Right lung (tissue), 10 donors: ENCODE data around the gene TTC39B. TPM values are rescaled to one million over a fixed set of nuclear protein-coding genes. Genes with fewer than 3 reads are reported as not detected.
"Not testable (repeated sequence)": the region's sequence is repeated elsewhere in the genome, so short reads cannot be mapped to it uniquely, and the experiment has no call there.

Experiments used
- DNase-seq, 2 donors: peaks; one replicate each; pipeline ENCODE4 v3.0.0-alpha.2; 2013
- long read RNA-seq, 8 donors: transcript quantifications; one replicate each; lab custom pipeline, GENCODE V29; 2026
- polyA plus RNA-seq, 5 donors: library from polyadenylated mRNA; unstranded; fragments of 120-200 nt; gene quantifications; one replicate each; pipeline versions ENCODE4 v1.2.1 to v1.2.3, GENCODE V29; 2013; ENCODE audit warnings: inconsistent platforms in 1 of 5, low replicate concordance in 1 of 5; ENCODE audit not compliant: insufficient read length in 5 of 5, insufficient read depth in 1 of 5

TTC39B gene
- polyA plus RNA-seq, result 10 to 100 TPM in 4 of 5 donors, 1 to 10 TPM in 1; 6.9 to 13.0 (median 12.3) TPM
- long read RNA-seq, donor 1, full-length matches to known transcripts, result 2 of 2 reads
- long read RNA-seq, donor 1, partial matches to known transcripts, result 0 of 2 reads
- long read RNA-seq, donor 1, other reads (novel, unspliced or antisense), result 0 of 2 reads
- long read RNA-seq, donor 2, result 0 reads
- long read RNA-seq, donor 3, full-length matches to known transcripts, result 1 of 1 reads
- long read RNA-seq, donor 3, partial matches to known transcripts, result 0 of 1 reads
- long read RNA-seq, donor 3, other reads (novel, unspliced or antisense), result 0 of 1 reads
- long read RNA-seq, donor 4, result 0 reads
- long read RNA-seq, donor 5, full-length matches to known transcripts, result 1 of 1 reads
- long read RNA-seq, donor 5, partial matches to known transcripts, result 0 of 1 reads
- long read RNA-seq, donor 5, other reads (novel, unspliced or antisense), result 0 of 1 reads
- long read RNA-seq, donor 6, full-length matches to known transcripts, result 1 of 1 reads
- long read RNA-seq, donor 6, partial matches to known transcripts, result 0 of 1 reads
- long read RNA-seq, donor 6, other reads (novel, unspliced or antisense), result 0 of 1 reads
- long read RNA-seq, donor 7, full-length matches to known transcripts, result 1 of 1 reads
- long read RNA-seq, donor 7, partial matches to known transcripts, result 0 of 1 reads
- long read RNA-seq, donor 7, other reads (novel, unspliced or antisense), result 0 of 1 reads
- long read RNA-seq, donor 8, full-length matches to known transcripts, result 1 of 1 reads
- long read RNA-seq, donor 8, partial matches to known transcripts, result 0 of 1 reads
- long read RNA-seq, donor 8, other reads (novel, unspliced or antisense), result 0 of 1 reads

DNA sequence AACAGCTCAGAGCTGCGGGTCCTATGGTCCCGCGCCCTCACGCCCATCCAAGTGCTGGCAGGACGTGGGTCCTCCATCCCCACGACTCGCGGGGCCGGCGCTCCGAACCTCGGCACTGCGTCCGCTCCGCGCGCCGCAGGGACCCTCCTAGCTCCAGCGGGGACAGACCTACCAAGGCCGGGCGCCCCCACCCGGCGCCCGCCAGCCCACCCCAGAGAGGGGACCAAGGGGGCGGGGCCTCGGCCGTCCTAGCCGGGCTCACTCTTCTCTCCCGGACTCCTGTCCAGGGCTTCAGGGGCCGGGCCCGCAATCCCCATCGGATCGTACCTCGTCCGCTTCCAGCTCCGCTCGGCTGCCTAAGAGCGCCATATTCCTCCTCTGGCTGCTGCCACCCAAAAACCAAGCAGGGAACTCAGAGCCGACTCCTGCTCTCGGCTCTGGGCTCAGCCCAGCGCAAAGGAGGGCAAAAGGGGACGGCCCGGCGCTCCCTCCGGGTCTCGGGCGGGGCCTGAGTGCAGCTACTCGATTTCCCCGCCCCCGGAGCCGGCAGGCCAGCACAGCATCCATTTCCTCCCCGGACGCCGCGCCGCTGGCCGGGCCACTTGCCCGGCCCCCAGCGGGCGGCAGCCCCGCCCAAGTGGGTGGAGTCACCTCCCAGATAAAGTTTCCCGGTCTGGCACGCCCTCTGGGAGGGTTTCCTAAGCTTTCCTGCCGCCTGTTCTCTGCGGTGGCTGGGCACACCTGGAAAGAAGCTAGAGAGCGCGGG, at the start of gene TTC39B:
TSS of gene TTC39B (minus strand) at position 460 of the 766 bp plus-strand sequence. CDS start at position 369, 91 bp downstream.
- peak; percentile 95 to 96 for DNase-seq

DNA sequence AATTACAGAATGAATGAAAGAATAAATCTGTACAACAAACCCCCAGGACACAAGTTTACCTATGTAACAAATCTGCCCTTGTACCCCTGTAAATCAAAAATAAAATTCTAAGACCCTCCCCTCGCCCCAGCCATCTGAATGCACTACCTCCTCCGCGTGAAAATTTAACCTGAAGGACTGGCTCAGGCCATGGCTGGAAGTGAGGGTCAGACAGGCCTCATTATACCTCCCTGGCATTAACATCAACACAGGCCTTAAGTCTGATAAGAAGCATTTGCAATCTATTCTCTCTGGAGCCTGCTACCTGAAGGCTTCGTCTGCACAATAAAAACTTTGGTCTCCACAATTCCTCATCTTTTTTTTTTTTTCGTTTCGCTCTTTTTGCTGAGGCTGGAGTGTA, 48.7 kb upstream of the TTC39B start:
- DNase-seq, result no peak

DNA sequence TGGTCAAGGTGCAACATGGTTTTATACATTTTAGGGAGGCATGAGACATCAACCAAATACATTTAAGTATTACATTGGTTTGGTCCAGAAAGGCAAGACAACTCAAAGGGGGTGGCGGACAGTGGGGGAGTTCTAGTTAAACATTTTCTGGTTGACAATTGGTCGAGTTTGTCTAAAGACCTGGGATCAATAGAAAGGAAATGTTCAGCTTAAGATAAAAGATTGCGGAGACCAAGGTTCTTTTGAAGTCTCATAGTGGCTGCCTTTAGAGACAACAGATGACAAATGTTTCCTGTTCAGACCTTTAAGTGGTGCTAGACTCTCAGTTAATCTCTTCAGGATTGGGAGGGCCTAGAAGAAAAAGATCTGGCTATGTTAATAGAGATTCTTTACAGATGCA, 47.7 kb upstream of the TTC39B start:
- no peak for DNase-seq

DNA sequence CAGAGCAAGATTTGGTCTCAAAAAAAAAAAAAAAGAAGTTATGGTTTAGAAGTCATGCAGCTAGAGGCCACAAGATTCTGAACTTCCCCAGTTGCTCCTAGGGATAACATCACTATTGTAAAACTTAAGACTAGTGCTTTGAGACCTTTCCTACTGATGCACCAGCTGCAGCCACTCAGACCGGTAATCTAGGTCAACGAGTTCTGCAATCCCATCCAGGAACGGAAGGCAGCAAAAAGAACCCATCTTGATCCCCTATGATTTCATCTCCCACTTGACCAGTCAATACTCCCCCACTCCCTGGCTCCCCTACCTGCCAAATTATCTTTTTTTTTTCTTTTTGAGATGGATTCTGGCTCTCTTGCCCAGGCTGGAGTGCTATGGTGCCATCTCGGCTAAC, 46.9 kb upstream of the TTC39B start:
- no peak for DNase-seq

DNA sequence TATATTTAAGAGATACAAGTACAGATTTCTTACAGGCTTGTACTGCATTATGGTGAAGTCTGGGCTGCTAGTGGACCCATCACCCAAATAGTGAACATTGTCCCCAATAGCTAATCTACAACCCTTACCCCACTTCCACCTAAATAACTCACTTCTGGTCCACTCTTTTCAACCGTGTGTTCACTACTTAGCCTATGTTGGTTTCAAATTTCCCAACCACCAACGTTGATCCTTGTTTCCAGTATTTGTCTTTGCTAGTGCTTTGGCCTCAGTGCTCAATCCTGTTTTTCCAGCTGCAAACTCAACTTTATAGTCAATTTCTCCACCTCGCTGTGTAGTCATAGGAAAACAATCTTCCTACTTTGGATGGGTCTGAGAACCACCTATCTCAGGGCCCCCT, 45.3 kb upstream of the TTC39B start:
- no peak for DNase-seq

DNA sequence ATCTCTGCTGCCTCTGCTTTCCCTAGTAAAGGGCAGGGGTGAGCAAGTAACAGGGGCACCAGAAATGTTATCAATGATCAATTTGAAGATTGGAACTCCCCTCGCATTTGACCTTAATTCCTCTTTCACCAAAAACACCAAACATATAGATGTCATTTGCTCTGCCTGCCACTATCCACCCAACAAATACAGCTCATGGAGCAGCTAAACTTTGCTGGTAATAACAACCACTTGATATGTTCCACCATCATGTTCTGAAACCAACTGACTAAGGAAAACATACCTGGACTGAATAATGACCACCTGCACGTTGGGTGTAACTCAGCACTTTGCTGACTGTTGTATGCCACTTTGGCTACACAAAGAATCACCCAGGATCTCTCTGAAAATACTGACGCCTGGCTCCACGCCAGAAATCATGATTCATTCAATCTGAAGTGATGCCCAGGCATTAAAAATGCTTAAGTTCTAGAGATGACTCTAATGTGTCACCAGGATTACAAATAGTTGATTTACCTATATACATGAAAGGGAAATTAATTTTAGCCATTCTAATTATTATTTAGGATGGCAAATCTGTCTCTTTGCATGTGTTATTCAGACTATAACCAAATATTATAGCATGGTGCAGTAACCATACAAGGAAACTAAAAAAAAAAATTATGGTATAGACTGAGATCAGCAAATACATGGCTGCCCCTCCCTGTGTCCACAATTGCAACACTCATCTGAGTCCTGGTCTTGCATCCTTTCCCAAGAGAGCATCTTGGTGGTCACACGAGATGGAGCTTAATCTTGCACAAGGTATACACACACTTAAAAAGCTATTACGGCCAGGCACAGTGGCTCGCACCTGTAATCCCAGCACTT, 43.1 kb upstream of the TTC39B start:
- DNase-seq, result no peak

DNA sequence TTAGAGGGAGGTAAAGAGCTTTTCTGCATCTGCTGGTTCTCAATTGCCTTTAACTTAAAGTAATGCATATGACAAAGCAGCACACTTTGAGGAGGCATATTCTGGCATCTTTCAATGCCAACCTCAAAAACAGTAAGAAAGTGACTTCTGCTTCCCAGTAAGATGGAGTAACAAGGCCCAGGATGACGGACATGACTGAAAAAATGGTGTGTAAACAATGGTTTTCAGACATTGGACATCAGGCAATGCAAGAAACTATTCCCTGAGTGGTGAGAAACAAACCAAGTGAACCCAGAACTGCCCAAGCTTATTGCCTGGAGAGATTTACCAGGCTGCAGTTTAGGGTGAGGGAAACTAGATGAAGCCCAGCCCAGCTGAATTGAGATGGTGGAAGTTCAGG, 39.8 kb upstream of the TTC39B start:
- no peak for DNase-seq

DNA sequence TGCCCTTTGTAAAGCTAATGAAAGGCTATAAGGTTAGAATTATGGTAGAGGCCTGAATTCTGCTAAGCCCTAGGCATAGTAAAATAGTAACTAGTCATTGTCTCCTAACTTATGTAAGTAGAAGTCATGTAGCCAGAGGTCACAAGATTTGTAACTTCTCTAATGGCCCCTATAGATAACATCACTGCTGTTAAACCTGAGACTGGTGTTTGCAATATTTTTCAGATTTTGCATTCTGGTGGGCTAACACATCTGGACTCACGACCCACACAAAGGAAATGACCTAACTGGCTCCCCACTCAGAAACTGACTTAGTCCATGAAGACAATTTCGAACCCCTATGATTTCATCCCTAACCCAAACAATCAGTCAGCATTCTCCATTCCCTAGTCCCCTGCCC, 37.2 kb upstream of the TTC39B start:
- no peak for DNase-seq

DNA sequence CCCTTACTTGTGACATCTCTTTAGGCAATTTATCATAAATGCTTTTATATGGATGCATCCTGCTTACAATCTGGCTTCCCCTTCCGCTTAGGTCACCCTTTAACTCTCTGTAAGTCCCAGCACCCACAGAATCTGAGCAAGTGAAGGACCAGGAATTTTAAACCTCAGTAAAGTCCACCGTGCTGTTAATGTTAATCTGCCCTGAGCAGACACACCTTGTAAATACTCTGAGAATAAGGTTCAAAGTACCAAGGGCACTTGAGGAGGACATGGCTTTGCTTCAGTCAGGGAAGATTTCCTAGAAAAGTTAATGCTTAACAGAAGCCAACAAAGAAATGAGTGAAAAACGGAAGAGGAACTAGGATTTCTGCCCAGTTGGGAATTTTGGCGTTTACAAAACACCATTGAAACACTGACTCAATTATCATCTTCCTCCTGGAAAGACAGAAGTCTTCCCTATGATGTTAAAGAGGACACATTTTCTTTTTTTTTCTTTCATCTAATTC, 26.4 kb upstream of the TTC39B start:
- DNase-seq, result no peak

DNA sequence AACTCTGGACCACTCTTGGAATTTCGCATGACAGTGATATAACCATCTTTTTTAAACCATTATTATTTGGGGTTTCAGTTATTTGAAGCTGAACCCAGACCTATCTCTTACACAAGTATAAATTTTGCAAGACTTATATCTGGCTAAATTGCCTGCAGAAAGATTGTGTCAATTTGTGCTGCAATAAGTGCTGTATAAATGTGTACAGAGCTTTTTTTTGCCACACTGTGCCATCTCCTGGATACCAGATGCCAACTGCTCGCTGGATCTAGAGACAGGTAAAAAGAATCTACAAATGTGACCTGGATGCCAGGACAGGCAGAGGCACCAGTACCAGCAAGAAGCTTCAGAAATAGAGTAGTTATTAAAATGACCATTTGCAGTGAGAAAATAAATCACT, 25.9 kb upstream of the TTC39B start:
- DNase-seq, result no peak

DNA sequence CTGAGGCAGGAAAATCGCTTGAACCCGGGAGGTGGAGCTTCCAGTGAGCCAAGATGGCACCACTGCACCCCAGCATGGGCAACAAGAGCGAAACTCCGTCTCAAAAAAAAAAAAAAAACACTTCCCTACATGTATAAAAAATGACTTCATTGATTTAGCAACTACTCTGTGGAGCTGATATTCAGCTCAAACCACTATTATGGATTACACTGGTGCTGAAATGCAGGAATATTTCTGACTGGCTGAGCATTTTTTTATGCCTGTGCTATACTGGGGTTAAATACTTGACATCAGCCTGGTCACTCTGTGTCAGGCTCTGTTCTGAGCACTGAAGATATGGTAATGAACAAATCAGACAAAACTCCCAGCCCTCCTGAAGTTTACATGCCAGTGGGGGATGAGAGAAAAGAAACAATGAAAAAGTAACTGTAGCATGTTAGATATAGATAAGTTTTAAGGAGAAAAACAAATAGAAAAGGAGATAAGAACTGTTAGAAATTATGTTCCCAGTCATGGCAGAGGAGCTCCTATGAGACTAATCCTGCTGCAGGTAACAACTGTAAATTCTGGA, 22.6 kb upstream of the TTC39B start:
- no peak for DNase-seq

DNA sequence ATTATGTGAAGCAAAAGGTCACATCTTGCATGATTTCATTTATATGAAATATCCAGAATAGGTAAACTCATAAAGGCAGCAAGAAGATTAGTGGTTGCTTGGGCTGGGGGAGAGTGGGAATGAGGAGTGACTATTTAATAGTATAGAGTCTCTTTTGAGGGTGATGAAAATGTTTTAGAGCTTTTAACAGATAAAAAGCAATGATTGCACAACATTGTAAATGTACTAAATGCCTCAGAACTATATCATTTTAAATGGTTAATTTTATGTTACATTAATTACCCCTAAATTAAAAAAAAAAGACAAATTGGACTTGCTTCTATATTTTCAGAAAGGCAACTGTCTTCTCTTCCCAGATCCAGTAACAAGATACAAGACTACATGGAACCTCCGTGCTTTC, 21.9 kb upstream of the TTC39B start:
- no peak for DNase-seq

DNA sequence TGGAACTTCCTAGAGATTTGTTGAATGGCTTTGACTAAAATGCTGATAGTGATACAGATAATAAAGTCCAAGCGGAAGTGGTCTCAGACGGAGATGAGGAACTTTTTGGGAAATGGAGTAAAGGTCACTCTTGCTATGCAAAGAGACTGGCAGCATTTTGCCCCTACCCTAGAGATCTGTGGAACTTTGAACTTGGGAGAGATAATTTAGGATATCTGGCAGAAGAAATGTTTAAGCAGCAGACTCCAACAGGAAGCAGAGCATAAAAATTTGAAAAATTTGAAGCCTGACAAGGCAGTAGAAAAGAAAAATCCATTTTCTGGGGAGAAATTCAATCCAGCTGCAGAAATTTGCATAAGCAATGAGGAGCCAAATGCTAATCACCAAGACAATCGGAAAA, 15.7 kb upstream of the TTC39B start:
- not testable (repeated sequence) for DNase-seq

DNA sequence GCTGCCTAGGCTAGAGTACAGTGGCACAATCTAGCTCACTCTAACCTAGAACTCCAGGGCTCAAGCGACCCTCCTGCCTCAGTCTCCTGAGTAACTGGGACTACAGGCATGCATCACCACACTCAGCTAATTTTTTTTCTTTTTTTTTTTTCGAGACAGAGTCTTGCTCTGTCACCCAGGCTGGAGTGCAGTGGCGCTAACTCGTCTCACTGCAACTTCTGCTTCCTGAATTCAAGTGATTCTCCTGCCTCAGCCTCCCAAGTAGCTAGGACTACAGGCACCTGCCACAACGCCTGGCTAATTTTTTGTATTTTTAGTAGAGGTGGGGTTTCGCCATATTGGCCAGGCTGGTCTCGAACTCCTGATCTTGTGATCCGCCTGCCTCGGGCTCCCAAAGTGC, 12.6 kb upstream of the TTC39B start:
- DNase-seq, result not testable (repeated sequence)

DNA sequence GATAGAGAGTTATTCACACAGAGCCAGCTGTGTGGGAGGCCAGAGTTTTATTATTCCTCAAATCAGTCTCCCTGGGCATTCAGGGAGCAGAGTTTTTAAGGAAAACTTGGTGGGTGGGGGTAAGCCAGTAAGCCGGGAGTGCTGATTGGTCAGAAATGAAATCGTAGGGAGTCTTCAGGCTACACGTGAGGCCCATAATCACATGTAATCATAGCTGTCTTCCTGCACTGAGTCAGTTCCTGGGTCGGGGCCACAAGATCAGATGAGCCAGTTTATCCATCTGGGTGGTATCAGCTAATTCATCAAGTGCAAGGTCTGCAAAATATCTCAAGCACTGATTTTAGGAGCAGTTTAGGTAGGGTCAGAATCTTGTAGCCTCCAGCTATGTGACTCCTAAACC, 10.8 kb upstream of the TTC39B start:
- no peak for DNase-seq

DNA sequence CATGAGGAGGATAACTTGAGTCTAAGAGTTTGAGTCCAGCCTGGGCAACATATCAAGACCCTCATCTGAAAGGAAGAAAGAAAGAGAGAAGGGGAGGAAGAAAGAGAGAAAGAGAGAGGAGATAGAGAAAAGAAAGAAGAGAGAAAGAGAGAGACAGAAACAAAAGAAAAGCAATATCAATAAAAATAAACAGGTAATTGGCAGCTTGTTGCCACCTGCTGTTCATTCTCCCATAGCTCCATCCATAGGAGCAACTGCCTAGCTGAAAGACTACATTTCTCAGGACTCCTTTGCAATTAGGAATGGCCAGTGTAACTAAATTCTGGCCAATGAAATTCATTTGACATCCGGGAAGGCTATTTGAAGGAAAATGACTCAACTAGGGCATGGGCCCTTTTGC, 4.6 kb upstream of the TTC39B start:
- no peak for DNase-seq

DNA sequence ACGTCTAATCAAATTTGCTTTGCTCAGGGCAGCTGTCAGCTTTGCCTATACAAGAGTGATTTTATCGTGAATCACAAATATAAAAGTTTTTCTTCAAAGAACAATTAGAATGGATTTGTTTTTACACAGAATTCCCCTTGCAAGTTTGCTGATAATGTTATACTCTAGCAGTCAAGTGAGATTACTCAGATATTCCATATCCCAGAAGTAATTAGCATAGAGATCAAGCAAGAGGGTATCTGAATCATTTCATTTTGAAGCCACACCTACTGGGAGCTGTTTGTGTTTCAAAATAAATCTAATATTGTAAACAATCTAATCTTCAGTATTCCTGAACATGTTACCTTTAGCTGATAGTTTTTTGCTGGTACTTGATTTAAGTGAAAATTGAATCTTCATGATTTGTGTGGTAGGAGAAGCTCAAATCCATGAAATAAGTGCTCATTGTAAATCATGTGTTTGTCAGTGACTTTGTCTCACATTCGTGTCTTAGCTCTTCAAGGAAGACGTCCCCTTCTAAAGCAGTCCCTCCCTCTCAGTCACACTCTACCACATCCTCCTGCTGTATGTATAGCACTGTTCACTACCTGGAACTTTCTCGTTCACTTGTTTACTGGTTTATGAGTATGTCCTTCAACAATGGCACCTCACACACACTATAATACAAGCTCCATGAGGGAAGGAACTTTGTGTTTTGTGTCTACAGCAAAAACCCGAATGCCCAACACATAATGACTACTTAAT, 3.3 kb upstream of the TTC39B start:
- DNase-seq, result no peak

DNA sequence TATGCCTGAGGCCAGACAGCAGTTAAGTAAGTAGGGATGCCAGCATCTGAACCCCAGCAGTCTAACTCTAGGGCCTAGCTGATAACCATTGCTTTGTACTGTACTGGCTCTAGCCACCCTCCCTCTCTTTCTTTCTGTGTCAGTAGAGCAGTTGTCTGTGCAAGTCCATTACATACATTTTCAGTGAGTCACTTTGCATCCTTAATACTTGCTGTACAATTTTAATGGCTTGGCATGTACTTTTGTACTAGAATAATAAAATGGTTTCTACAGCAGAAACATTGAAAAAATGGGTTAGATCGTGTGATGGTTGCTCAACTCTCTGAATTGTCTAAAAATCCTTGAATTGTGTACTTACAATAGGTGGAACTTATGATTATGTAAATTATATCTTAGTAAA, 1.5 kb upstream of the TTC39B start:
- no peak for DNase-seq

DNA sequence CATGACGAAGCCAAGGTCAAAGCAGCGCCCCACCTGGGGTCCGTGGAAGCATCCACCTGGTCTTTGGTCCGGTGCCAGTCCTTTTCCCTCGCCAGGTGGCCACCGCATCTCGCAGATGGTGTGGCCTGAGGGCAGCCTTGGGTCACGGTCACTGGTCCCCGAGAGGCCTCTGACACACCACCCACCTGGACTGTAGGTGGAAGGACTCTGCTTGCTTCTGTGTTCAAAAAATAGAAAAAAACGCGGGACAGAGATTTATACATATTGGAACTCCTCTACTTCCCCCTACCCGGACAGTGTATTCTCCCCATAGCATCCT, 466 bp upstream of the TTC39B start:
- no peak for DNase-seq
